HG02938 (cell line): ENCODE data around the gene ITGAV.

Experiments
- ATAC-seq: cut with Tn5 transposase; IDR thresholded peaks from one replicate; pipeline ENCODE4 v1.9.1; 2021; ENCODE audit warnings: mild to moderate bottlenecking, moderate library complexity; ENCODE audit not compliant: unreplicated experiment

Gene ITGAV

DNA sequence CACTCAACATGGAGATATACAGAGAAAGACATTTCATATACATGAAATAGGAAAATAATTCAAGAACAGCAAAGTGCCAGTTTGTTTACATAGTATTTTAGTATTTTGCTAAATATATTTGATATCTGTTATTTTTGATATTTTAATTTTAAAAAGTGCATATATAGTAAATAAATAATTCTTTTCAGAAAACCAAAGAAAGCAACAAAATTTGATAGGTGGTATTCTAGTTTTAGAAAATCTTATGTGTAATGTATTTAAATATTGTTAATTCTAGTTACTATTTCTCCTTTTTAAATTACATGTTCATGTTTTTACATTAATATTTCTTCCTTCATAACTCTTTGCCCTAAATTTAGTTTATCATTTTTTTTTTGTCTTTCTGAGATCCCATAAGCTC, 69.5 kb downstream of the ITGAV start:
- no peak for ATAC-seq

DNA sequence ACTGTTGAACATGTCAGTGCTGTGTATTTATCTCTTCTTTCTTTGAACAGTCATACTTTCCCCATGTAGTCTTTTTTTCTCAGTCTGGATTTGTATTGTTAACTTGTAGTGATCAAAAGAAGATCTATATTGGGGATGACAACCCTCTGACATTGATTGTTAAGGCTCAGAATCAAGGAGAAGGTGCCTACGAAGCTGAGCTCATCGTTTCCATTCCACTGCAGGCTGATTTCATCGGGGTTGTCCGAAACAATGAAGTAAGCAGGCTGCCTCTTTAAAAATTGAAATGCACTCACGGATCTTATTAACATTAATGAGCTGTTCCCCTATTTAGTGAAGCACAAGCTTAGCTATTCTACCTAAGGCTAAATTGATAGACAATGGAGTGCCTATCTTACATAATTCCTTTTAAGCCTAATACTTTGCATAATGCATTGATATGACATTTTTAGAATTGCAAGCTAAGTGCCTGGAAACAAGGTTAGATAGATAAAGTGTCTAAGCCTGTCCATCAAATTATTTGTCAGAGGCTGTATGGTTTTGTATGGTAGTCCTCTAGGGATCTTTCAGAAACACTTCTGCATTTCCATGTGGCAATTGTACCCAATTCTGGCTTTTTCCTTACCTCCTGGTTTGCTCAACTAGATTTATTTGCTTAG, 74.7 kb downstream of the ITGAV start:
- no peak for ATAC-seq

DNA sequence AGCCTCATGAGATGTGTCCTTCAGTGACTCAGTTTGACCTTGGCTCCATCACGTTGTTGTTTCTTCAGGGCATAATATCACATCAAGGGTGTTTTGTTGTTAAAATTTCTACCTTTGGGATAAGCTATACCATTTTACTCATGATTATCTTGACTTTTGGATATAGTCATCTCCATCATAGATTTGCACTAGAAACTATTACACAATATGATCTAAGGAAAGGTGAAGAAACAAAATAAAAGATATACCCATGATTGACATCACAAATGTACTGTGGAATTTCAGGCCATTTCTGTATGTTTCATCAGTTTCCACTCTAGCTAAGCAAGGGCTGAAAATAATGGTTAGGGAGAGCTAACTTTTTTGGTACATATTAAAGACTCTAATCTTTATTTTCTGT, 79.3 kb downstream of the ITGAV start:
- ATAC-seq, result no peak

DNA sequence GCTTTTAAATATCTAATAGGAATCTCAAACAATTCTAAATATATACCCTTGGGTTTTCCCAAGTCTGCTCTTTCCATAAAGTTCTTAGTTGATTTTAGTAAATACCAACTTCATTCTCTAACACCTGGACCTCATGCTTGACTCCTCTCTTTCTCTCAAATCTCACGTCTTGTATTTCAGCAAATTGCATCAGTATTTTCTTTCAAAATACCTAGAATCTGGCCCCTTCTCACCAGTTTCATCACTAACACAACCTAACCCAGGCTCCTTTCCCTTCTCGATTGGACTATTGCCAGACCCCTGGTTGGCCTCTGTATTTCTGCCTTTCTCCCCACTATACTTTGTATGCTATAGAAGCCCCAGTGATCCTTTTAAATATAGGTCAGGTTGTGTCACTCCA, 81.0 kb downstream of the ITGAV start:
- no peak for ATAC-seq

DNA sequence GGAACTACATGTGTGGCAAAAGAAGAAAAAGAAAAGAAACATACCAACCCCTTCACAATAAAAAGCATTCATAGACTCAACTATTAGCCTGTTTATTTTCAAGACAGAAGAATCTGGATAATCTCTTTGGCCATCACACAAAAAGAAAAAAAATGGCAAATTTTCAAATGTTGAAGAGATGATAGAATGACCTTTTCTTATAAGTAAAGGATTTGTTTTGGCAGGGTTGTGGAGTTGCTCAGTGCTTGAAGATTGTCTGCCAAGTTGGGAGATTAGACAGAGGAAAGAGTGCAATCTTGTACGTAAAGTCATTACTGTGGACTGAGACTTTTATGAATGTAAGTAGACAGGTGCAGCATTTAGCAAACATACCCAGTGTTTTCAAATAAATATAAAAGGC, 85.5 kb downstream of the ITGAV start:
- ATAC-seq, result no peak

DNA sequence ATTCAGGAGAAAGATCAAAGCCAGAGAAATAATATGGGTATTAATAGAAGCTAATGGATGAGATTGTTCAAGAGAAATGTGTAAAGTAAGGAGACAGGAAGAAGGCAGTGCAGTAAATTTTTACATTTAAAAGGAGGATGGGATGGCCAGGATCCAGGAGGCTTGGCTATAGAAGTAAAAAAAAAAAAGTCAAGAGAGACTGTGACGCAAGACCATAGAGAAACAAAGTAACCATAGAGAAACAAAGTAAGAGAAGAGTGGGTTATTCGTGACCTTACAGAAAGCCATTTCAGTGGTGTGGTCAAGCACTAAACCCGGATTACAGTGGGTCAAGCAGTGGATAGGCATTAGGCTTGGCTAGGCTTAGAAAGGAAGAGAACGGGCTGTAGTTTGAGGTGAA, 93.5 kb downstream of the ITGAV start:
- ATAC-seq, result no peak

DNA sequence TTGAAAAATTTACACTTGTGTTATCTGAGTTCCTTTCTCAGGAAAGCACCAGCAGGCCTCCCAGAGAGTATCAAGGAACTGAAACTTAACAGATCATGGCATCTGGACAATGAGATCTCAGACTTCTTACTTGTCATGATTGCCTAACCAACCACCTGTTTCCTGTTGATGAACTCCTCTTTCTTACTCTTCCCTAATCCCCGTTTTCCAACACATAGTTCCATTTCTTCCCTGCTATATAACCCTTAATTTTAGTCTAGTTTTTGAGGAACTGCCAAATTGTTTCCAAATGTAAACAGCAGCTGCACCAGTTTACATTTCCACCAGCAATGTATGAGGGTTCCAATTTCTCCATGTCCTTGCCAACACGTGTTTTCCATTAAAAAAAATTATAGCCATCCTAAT, 98.0 kb downstream of the ITGAV start:
- no peak for ATAC-seq

DNA sequence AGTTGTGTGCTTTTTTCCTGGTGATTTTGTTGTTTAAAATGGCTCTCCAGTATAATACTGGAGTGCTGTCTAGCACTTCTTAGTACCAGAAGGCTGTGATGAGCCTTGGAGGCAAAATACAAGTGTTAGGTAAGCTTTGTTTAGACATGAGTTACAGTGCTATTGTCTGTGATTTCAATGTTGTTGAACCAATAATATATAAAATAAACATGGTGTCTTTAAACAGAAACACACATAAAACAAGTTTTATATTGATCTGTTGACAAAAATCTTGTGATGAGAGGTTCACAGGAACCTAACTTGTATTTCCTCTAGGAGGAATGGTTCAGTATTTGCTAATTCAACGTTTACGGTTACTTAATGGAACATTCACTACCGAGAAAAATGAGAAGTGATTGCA, 99.0 kb downstream of the ITGAV start:
- no peak for ATAC-seq

DNA sequence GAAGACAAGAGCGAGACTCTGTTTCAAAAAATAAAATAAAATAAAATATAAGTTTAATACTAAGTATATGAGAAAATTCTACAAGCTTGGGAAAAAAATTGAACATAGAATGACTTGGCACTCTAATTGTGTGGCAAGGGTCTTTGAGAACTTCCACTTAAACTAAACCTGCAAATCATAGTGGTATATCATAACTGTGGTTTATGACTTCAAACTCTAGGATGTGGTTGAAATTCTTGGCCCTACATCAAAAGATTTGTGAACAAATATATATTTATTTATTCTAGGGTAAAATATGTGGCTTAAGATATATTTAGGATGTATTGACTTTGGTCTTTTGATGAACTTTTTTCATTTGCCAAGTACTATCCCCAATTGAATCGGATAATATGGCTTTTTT, 100.9 kb downstream of the ITGAV start:
- ATAC-seq, result no peak

DNA sequence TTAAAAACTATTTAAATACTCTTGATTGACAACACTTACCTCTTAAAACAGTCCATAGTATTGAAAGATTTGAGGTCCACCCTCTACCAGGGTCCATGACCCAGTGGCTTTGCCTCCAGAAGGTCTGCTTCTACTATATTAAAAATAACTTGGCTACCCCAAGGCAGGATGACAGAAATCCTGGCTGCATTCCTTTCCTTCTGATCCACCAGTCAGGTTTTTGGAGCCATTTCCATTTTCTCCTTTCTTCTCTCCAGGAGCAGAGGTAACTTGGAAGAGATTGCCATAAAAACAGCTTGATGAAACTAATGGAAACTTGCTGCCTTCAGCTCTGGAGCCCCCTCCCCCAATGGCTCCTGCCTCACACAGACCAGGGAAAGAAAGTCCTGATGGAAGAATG, 101.4 kb downstream of the ITGAV start:
- ATAC-seq, result no peak

DNA sequence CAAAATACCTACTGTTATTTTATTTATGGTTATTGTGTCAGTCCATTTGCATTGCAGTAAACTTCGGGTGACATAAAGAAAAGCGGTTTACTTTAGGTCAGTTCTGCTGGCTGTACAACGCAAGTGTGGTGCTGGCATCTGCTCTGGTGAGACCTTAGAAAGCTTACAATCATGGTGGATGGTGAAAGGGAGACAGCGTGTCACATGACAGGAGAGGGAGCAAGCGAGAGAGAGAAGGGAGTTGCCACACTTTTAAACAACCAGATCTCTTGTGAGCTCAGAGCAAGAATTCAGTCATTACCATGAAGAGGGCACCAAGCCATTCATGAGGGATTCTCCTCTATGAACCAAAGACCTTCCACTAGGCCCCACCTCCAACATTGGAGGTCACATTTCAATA, 102.0 kb downstream of the ITGAV start:
- no peak for ATAC-seq

DNA sequence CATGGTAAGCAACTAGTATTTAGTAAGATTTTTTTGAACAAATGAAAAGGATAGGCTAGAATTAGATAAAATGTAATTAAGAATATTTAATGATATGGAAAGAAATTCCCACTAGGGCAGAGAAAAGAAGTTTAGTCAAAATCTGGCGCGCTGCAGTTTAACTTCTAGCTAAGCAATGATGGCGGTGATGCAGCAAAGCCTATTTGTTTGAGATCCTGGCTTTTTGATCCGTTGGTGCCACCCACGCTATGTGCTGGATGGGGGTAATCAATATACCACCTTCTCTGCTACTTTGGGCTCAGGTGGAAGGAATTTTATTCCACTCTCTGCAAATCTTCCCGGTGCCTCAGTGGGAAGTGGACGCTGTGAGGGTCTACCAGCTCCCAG, 103.6 kb downstream of the ITGAV start:
- ATAC-seq, result no peak

DNA sequence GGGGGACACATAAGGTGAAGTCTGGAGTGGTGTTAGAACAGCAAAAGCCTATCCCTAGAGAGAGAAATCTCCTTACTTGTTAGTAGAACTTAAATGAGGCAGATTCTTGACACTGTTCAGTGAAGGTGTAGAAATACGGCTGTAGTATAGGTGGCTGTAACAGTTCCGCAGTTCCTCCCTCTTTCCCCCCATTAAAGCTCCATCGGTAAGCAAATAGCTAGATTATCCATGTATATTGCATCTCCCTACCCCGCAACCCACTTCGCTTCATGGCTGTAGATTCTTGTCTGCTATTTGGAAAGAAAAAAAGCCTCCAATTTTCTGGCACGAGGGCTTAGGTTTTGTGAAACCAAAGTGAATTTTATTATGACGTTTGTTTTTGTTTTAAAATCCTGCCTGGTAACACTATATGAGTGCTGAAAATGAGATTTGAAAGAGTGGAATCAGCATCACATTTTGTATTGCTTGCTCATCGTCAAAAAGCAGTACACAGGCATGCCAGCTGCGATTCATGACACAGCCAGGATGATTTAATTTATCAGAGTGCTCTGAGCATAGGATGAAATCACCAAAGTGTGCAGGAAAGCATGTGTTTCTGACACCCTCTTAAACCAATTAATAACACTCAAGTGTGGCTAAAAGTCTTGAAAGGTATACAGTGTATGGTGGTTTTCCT, 105.4 kb downstream of the ITGAV start:
- ATAC-seq, result no peak

DNA sequence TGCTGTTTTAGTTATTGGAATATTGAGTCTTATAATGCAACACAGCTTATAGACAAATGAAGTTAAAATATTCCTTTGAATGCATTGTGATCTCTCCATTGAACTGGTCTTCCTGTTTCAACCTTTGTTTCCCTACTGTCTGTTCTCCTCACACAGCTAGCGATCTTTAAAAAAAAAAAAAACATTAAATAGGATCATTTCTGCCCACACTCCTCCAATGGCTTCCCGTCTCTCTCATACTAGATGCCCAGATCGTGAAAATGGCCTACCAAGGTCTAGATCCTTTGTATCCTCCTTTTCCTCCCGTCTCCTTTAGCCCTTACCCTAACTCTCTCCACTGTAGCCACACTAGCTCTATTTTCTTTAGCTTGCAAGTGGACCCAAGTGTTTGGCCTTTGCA, 106.4 kb downstream of the ITGAV start:
- no peak for ATAC-seq

DNA sequence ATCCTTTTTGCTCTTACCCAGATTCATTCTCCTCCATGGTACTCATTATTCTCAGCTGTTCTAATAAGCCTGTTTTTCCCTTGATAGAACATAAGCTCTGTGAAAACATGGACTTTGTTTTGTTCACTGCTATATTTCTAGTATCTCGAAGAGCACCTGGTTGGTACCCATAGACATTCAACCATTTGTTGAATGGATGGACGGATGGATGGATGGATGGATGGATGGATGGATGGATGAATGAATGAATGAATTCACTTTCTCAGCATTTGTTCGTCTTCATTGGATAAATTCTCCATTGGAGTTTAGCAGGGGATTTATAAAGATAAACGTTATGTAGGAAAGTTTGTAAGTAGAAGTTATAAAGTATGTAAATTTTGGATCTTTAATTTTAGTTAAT, 106.9 kb downstream of the ITGAV start:
- ATAC-seq, result no peak

DNA sequence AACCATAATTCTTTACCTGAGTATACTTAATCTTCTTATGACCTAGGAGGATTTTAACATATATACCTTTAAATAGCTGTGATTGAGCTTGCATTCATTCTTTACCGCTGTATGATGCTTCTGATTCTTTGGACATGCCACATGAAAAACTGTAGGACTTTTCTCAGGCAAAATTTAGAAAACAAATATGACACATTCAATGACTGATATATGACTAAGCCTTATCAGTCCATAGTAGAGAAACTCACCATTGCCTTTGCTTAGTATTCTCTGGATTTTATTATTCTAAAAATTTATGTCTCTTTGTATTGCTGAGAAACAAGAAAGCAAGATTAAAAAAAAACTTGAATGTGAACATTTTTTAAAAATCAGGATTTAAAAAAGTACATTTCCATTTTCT, 107.7 kb downstream of the ITGAV start:
- ATAC-seq, result no peak

DNA sequence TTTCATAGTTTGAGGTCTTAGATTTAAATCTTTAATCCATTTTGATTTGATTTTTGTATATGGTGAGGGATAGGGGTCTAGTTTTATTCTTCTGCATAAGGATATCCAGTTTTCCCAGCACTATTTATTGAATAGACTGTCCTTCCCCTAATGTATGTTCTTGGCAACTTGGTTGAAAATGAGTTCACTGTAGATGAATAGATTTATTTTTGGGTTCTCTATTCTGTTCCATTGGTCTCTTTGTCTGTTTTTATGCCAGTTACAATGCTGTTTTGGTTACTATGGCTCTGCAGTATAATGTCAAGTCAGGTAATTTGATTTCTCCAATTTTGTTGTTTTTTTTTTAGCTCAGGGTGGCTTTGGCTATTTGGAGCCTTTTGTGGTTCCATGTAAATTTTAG, 109.9 kb downstream of the ITGAV start:
- ATAC-seq, result no peak

DNA sequence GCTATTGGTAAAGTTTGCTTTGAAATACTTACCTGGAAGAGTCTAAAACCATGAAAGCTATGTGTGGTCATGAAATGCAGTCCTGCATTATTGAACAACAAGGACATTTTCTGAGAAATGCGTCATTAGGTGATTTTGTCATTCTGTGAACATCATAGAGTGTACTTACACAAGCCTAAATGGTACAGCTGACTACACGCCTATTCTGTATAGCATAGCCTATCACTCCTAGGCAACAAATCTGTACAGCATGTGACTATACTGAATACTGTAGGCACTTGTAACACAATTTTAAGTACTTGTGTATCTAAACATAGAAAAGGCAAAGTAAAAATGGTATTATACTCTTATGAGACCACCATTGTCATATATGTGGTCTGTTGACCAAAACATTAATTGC, 112.2 kb downstream of the ITGAV start:
- ATAC-seq, result no peak

DNA sequence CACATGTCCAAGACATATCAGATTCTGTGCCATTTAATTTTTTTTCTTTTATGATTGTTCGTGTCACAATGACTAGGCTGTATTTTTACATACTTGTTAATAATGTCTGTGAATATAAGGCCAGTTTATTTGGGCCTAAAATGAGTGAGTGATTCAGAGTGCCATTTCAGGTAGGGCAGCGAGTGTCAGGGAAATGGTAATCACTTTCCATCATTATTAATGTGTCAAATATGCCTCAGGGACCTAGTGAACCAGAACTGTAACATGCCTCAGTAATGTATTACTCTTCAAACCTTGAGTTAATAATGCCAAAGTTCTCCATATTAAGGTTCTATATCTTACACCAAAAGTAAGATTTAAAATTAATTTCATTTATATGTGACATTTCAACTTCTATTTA, 112.6 kb downstream of the ITGAV start:
- no peak for ATAC-seq

DNA sequence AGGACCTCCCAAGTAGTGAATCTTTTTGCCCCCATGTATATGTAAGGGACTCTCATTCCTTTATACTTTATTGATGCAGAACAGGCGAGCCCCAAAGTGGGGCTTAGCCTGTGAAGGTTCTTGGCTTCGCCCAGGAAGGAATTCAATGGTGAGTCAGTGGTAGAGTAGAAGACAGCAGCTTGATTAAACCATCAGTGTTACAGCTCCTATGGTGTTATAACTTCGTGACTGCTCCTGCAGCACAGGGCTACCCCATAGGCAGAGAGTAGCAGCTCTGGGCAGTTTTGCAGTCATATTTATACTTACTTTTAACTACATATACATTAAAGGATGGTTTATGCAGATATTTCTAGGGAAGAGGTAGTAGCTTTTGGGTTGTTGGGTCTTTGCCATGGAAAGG, 115.0 kb downstream of the ITGAV start:
- ATAC-seq, result no peak

DNA sequence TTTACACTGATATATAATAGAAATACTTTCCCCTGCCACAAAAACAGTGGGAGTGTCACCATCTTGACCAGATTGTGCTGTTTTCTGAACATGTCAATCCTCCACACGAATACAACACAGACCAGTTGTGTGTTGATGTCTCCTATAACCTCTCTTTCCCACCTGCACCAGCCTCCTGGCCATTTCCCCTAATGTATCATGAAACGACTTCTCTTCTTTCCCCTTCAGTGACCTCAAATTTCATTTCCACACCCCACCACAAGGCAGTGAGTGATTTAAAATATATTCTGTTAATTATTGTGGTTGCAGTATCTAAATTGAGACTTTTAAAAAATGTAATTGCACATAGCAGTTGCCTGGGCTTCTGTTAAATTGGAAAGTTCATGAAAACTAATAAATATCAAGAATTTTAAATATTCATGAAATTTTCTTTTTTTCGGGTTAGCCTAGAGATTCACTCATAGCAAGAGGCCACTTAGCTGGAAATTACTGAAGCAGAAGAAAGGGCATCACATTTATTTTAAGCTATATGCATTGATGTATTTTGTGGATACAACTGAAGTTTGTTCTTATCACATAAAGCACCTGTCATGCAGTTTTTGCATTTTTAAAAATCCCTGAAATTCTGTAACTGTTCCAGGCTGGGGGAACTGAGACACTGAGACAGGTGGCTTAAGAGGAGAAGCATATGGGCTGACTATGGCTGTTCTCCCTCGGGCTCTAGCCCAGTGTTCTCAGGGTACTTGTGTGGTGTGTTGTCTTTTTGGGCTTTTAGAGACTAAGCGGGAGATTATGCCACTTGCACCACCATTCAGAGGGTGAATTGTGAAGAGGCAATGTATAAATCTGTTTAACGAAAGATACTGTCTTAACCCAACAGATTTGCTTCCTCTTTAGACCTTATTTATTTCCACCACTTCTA, 119.9 kb downstream of the ITGAV start:
- no peak for ATAC-seq

DNA sequence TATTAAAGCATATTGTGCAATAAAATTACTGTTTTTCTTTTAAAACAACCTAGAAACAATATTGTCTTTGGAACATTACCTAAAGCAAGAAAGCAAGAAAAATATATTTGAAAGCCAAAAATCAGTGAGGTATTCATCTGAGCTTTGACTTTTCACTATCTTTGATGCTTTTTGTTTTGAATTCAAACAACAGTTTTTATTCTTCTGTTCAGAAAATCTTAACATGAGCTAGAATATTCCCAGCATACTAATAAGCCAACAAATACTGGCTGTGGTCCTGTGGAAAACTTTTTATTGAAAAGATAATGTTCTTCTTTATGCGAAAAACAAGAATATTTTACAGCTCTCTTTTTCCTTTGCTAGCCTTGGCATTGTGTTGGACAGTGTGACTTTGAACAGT, 123.8 kb downstream of the ITGAV start:
- ATAC-seq, result no peak
